Measurements from ENCODE around the gene BTNL2.
A peak's percentile ranks its signal among the peaks of the same experiment; 100 is the strongest.
"Not testable (repeated sequence)": the region's sequence is repeated elsewhere in the genome, so short reads cannot be mapped to it uniquely, and the experiment has no call there.

The BTNL2 gene

GRCh38 chr6:32406857-32407256 is at the start of gene BTNL2:
BTNL2 (minus strand) TSS chr6:32407181; CDS start chr6:32407123, 58 bp downstream.
- DNase-seq, result peak; percentile 77

DNA sequence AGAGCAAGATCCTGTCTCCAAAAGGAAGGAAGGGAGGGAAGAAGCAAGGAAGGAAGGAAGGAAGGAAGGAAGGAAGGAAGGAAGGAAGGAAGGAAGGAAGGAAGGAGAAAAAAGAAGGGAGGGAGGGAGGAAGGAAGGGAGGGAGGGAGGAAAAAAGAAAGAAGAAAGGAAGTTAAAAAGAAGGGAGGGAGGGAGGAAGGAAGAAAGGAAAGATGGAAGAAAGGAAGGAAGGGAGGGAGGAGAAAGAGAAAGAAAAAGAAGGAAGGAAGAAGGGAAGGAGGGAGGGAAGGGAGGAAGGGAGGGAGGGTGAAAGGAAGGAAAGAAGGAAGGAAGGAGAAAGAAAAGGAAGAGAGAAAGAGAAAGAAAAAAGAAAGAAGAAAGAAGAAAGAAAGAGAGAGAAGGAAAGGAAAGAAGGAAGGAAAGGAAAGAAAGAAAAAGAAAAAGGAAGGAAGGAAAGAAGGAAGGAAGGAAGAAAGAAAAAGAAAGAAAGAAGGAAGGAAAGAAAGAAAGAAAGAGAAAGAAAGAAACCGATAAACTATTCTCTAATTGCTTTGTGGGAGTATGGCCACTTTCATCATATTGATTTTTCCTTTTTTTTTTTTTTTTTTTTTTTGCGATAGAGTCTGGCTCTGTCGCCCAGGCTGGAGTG is 42.2 kb upstream of the BTNL2 start:
- DNase-seq, result no peak

GRCh38 chr6:32447932-32448331 is 41.0 kb upstream of the BTNL2 start:
- no peak for DNase-seq

DNA sequence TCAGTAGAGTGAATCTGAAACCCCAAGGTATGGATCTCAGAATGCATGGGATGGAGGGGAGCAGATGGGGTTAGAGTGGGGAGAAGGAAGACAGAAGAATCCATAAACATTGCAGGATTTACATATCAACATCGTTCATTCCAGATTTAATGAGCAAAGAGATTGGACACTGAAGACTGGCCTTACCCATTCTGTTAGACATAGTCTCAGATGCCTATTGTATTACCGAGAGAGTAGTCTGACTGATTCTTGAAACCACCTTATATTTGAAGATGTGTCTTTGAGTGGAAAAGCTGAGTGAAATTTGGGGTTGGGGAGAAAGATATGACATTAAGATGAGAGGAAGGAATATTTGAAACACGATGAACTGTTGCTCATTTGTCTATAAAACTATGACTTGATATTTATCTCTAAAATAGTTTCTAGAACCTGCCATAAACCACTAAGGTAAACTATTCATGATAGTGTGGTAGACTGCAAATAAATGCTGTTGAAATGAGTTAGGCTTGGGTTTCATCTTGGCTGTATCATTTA is 38.4 kb upstream of the BTNL2 start:
- DNase-seq, result no peak

DNA sequence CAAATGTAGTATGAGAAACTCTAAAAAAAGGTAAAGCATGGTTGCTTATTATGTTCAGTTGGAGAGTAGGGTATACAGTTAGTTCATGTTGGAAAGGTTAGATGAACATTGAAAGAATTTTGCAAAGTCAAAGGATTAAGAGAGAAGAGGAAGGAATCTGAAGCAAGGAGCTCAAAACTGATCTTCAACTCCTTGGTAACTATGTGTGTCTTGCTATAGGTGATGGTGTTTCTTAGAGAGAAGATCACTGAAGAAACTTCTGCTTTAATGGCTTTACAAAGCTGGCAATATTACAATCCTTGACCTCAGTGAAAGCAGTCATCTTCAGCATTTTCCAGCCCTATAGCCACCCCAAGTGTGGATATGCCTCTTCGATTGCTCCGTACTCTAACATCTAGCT is 37.5 kb upstream of the BTNL2 start:
- no peak for DNase-seq

DNA sequence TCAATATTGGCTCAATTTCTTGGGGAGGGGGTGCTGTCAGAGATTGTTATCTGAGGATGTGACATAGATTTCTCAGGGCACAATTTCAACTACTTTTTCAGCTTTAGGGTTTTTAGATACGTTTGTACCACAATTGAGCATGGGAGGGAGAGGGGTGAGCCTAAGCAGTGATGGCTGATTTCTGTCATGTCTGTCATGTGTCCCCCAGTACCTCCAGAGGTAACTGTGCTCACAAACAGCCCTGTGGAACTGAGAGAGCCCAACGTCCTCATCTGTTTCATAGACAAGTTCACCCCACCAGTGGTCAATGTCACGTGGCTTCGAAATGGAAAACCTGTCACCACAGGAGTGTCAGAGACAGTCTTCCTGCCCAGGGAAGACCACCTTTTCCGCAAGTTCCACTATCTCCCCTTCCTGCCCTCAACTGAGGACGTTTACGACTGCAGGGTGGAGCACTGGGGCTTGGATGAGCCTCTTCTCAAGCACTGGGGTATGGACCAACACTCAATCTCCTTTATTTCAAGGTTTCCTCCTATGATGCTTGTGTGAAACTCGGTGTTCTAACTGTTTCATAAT is 36.1 kb upstream of the BTNL2 start:
- no peak for DNase-seq

GRCh38 chr6:32442243-32442667 is 35.3 kb upstream of the BTNL2 start:
- no peak for DNase-seq

GRCh38 chr6:32439602-32440214 is 32.7 kb upstream of the BTNL2 start, which contains the start of gene HLA-DRA:
HLA-DRA (plus strand) TSS chr6:32439887; CDS start chr6:32439951, 64 bp downstream.
- DNase-seq, result peak; percentile 51

- no peak for DNase-seq
Observed at GRCh38 chr6:32439139-32439538, 32.2 kb upstream of the BTNL2 start.

- no peak for DNase-seq
Observed at GRCh38 chr6:32436995-32437836, 30.2 kb upstream of the BTNL2 start.

DNA sequence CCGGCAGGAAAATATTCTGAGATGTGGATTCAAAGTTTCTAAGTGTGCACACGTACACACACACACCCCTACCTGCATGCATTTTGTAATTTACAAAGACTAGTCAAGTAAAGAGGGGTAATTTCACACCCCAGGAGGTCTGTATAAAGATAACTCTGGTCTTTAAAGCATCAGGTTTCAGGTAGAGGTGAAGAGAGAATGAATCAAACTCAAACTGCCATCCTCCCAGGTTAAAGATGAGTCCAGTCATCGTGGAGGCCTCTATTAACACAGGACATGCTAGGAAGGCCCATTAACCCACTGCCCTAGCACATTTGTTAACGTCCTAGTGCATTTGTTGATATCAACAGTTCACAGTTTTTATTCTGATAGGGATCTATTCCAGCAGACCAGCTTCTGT is 29.2 kb upstream of the BTNL2 start:
- DNase-seq, result no peak

GRCh38 chr6:32433950-32434349 is 27.0 kb upstream of the BTNL2 start:
- not testable (repeated sequence) for DNase-seq

DNA sequence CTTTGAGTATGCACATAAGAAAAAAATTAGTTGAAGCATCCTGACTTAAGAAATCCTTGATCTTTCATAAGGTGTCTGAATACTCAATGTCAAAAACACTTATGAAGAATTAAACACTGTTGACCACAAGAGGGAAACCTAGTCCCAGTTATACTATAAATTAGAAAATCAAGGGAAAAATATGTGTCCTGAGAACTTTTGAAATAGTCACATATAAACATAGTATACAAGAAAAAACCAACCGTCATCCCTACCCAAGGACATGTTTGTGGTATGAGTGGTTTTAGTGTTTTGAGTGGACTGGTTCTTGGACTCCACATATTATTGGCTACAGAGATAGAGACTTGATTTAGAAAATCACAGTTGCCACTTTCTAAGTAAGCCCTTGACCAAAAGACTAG is 25.1 kb upstream of the BTNL2 start:
- peak; percentile 71 for DNase-seq

GRCh38 chr6:32431142-32431541 is 24.2 kb upstream of the BTNL2 start:
- no peak for DNase-seq

GRCh38 chr6:32430179-32430578 is 23.2 kb upstream of the BTNL2 start:
- no peak for DNase-seq

DNA sequence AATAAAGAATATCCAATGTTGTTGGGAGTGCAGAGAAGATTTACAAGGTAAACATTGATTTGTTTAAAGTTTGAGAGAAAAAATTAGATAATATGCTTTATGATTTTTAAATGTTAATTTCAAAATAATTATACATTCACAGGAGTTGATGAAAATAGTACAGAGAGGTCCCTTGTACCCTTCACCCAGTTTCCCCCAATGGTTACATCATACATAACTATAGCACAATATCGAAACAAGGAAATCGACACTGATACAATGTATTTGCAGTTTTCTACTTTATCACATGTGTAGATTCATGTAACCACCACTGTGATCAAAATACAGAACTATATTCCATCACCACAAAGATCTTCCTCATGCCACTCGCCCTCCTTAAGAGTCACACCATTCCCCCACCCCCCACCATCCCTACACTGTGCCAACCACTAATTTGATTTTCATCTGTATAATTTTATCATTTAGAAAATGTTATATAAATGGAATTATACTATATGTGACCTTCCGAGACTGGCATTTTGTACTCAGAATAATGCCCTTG is 21.0 kb upstream of the BTNL2 start:
- no peak for DNase-seq

GRCh38 chr6:32427218-32427617 is 20.2 kb upstream of the BTNL2 start:
- DNase-seq, result no peak

DNA sequence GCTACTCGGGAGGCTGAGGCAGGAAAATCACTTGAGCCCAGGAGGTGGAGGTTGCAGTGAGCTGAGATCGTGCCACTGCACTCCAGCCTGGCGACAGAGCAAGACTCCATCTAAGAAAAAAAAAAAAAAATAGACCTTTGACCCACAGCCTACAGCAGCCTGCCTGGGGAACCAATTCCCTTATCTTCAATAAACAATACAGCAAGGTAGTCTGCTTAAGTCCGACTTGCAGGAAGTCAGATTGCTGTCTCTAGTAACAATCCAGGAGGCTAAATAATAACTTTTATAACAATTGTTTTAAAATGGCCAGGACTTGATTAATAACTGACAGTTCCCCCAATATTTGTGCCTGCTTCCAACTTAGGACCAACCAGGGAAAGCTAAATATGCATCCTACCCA is 19.4 kb upstream of the BTNL2 start:
- no peak for DNase-seq

GRCh38 chr6:32424589-32425300 is 17.8 kb upstream of the BTNL2 start:
- DNase-seq, result no peak

GRCh38 chr6:32416036-32416435 is 9.1 kb upstream of the BTNL2 start:
- no peak for DNase-seq

DNA sequence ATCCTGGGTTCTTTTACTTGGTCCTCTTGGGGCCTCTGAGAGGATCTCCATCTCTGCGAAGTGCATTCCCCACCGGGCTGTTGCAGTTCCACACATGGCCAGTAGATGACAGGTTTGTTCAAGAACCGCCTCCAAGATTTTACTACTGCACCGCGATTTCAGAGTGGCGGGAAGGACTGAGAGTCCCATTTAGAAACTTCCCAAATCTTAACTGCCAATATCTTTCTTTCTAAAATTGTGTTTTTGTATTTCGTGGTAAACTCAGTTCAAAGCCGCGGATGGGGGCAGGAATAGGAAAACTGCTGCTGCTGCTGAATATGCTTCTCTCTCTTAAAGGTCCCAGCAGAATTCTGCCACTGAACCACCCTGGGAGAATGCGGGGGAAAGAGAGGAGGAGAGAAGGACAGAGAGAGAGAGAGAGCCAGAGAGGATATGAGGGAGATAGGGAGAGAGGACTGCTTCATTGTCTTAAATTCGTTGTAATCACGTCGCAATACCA is 8.6 kb upstream of the BTNL2 start:
- peak; percentile 85 for DNase-seq

All from DMS53 (cell line).